BE2C (cell line): ENCODE results near the gene PPOX.
A peak's percentile ranks its signal among the peaks of the same experiment; 100 is the strongest.

Source experiments
- DNase-seq: peaks from one replicate; pipeline ENCODE4 v3.0.0-alpha.2; 2020
- H3K27me3 ChIP-seq: fragments of 250-450 bp; sonication (Bioruptor Pico); 2 replicates; pipeline ENCODE4 v1.5.1; 2020; ENCODE audit warnings: mild to moderate bottlenecking
- H3K36me3 ChIP-seq: fragments of 250-450 bp; sonication (Bioruptor Pico); 2 replicates; pipeline ENCODE4 v1.5.1; 2020; ENCODE audit warnings: mild to moderate bottlenecking
- H3K4me1 ChIP-seq: fragments of 250-450 bp; sonication (Bioruptor Pico); 2 replicates; pipeline ENCODE4 v1.5.1; 2020
- H3K4me3 ChIP-seq: 2 replicates; pipeline ENCODE4 v1.5.1; 2011; ENCODE audit warnings: low read depth, low read length
- H3K9me3 ChIP-seq: fragments of 250-450 bp; sonication (Bioruptor Pico); 2 replicates; pipeline ENCODE4 v1.5.1; 2020
- TF ChIP-seq, protein P1 (sequence below): IDR thresholded peaks from 2 replicates; pipeline ENCODE4 v1.5.1; 2012; ENCODE audit warnings: mild to moderate bottlenecking, low read depth, low read length

Gene PPOX

DNA sequence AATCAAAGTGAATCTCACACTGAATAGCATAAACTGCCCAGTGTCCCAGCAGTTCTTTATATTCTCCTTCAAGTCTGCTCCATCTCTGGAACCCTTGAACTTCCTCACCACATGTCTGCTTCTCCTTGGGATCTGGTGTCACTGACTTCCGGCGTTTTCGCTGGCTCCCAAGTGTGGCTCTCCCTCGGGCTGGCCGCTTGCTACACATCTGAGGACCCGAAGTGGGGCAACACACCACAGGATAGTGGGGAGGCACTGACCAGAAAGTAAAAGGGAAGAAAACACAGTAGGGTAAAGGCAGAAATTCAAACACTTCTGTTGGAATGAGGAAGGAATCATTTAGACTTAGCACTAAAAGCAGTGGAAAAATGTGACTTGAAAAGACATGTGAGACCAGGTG, 43.3 kb upstream of the PPOX start:
- Histone ChIP-seq H3K4me3 (no peak overlapping the region), H3K27me3 (no peaks in the 10 kb centered on the region), H3K36me3 (peaks cover 66% of the 10 kb centered on the region), H3K4me1 (peaks cover 8% of the 10 kb centered on the region), H3K9me3 (no peaks in the 10 kb centered on the region)
- TF ChIP-seq, protein P1, sequence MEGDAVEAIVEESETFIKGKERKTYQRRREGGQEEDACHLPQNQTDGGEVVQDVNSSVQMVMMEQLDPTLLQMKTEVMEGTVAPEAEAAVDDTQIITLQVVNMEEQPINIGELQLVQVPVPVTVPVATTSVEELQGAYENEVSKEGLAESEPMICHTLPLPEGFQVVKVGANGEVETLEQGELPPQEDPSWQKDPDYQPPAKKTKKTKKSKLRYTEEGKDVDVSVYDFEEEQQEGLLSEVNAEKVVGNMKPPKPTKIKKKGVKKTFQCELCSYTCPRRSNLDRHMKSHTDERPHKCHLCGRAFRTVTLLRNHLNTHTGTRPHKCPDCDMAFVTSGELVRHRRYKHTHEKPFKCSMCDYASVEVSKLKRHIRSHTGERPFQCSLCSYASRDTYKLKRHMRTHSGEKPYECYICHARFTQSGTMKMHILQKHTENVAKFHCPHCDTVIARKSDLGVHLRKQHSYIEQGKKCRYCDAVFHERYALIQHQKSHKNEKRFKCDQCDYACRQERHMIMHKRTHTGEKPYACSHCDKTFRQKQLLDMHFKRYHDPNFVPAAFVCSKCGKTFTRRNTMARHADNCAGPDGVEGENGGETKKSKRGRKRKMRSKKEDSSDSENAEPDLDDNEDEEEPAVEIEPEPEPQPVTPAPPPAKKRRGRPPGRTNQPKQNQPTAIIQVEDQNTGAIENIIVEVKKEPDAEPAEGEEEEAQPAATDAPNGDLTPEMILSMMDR, result no peak
- no peak for DNase-seq

DNA sequence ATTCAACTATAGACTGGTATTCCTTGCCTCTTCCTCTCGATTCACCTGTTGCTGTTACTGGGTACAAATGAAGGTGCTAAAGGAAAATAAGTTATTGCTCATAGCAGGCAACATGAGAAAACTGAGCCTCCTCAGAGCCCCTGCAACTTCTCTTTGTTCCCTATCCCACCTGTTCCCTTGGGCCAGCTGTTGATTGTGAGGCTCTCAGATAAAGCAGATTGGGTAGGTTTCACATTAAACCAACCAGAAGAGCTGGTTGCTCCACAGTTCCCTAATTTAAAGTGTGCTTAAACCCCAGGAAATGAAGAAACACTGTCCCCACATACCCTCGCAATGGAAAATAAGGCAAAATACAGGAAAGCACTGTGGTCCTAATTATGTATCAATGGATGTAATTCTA, 38.6 kb upstream of the PPOX start:
- Histone ChIP-seq H3K27me3 (no peaks in the 10 kb centered on the region), H3K9me3 (no peaks in the 10 kb centered on the region), H3K4me3 (no peak overlapping the region), H3K36me3 (peaks cover 69% of the 10 kb centered on the region), H3K4me1 (peaks cover 4% of the 10 kb centered on the region; the same call in 1 of the 2 replicates)
- no peak for DNase-seq
- TF ChIP-seq, protein P1, result no peak

DNA sequence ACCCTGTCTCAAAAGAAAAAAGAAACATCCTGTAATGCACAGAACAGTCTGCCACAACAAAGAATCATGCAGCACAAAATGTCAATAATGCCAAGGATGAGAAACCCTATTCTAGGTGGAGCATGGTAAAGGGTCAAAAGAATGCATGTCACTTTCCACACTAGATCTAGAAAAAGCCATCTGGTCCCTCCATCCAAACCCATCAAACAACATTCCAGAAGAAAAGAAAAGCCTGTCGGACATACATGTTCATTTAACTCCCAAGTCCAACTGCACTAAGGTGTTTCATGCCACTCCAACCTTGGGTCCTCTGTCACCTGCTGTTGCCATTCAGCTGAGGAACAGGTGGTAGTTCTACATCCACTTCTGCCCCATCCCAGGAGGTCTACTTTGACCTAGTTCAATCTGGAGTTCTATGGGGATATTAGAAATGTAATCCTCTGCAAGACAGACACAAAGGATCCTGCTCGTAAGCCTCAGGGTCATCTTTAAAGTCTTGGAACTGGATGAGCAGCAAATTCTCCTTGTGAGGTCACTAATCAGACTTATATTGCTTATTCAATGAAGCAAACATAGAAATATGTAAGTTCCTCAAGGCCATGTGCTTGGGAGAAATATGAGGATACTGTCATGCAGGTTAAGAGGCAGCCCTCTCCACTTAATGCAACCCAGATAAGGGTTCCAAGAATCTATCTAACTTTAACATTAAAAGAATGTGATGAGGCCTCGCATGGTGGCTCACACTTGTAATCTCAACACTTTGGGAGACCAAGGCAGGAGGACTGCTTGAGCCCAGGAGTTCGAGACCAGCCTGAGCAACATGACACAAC, 37.4 kb upstream of the PPOX start:
- peaks cover 61% of the 10 kb centered on the region for H3K36me3 ChIP-seq

DNA sequence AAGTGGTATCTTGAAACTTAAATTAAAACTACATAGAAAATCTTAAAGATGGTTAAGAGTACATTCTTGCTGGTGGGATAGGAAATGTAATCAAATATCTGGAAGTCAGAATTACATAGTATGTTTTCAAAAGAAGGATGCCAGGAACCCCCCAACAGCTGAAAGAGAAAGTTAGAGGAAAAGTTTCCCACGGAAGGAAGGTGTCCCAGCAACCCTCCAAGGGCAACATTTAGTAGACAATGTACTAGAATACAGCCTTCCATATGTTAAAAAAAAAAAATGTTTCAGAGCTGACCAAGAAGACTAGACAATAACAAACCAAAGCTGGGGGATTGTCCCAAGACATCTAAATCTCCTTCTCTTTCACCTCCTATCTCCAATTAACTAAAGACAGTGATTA, 36.0 kb upstream of the PPOX start:
- Histone ChIP-seq H3K9me3 (no peaks in the 10 kb centered on the region), H3K4me1 (peaks cover 4% of the 10 kb centered on the region; the same call in 1 of the 2 replicates), H3K4me3 (no peak overlapping the region), H3K36me3 (peaks cover 46% of the 10 kb centered on the region), H3K27me3 (no peaks in the 10 kb centered on the region)
- DNase-seq, result no peak
- TF ChIP-seq, protein P1, result no peak

More for the DNA sequence above, 37.4 kb upstream of the PPOX start:
- Histone ChIP-seq H3K27me3 (no peaks in the 10 kb centered on the region), H3K4me1 (peaks cover 4% of the 10 kb centered on the region; the same call in 1 of the 2 replicates), H3K9me3 (no peaks in the 10 kb centered on the region), H3K4me3 (no peak overlapping the region)
- DNase-seq, result no peak
- TF ChIP-seq, protein P1, result no peak

DNA sequence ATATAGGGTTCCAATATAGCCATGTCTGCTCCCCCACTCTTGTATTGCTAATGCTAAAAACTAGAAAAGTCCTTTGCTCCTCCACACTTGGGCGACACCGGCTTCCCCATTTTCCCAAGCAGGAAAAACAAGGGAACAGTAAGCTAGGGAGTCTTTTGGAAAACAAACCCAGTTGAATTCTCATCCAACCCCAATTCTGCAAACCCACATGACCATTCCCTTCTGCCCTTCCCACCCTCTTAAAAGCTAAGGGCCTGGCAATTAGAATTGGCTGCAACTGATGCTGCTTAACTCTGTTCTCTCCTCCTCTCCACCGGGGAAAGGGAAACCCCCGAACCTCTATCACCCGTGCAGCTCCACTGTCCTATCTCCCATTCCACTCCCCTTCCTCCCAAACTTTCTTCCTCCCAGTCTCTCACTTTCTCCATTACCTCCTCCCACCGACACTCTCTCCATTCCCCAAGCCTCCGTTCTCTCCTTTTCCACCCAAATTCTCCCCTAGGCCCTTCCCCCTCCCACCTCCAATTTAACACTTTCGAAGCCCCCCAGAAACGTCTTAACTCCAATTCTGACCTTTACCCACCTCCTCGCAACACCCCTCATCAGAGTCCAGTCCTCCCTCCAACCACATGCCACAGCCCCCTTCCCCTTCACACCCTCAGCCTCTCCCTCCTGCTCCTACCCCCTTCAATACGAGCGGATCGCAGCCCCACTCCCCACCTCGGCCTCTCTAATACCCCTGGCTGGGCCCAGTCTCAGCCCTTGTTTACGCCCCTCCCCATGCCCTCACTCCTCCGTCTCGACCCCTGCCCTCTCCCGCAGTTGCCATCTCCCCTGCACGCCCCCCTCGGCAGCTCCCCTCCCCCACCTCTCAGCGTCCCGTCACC, 34.5 kb upstream of the PPOX start:
- peaks cover 4% of the 10 kb centered on the region; the same call in 1 of the 2 replicates for H3K4me1 ChIP-seq
- DNase-seq, result no peak
- no peaks in the 10 kb centered on the region for H3K27me3 ChIP-seq
- peak overlapping the region; percentile 78 for H3K4me3 ChIP-seq
- TF ChIP-seq, protein P1, result no peak
- H3K36me3 ChIP-seq, result peaks cover 36% of the 10 kb centered on the region
- no peaks in the 10 kb centered on the region for H3K9me3 ChIP-seq
